Activated naive CD8-positive, alpha-beta T cell treated with anti-CD3 and anti-CD28 coated beads, Interleukin-2, amount 50 U/mL, for 16 hours (primary cell): Measurements from ENCODE around the gene ITPRID1.

ENCODE experiments used
- DNase-seq: peaks from one replicate; pipeline ENCODE4 v3.0.0-alpha.2; 2020; ENCODE audit warnings: low read depth, low spot score

Gene ITPRID1

GRCh38 chr7:31633894-31634494, 120.1 kb downstream of the ITPRID1 start:
- no peak for DNase-seq

DNA sequence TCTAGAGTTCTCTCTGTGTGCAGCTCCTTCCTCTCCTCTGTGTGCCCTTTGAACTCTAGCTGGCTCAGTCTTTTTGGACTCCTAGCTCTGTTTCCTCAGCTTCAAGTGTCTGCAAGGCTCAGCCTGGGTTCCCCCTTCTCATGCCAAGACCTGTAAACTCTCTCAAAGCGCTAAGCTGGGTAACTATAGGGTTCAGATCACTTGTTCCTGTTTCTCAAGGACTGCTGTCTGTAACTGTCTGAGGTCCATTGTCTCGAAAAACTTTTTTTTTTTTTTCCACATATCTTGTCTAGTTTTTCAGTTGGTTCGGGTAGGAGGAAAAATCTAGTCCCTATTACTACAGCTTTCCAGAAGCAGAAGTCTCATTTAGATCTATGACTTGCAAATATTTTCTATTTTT, 126.5 kb downstream of the ITPRID1 start:
- no peak for DNase-seq

- no peak for DNase-seq
Observed at GRCh38 chr7:31642681-31643115, 128.8 kb downstream of the ITPRID1 start.

DNA sequence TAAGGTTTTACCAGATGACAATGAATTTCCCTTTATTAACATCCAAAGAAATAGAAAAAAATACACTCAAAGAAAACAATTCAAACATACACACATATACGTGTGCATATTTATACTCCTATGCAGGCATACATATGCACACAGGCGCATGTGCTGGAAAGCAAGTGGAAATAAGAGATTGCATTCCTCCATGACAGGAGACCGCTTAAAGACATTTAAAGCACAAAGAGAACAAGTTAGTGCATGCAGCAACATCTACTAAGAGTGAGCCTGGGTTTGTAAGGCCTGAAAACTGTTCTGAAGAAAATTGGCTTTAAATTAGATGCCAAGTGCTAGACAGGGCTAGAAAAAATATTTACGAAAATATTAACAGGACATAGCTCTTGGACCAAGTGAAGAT, 133.1 kb downstream of the ITPRID1 start:
- no peak for DNase-seq

- no peak for DNase-seq
Observed at GRCh38 chr7:31647511-31647910, 133.6 kb downstream of the ITPRID1 start.

- DNase-seq = no peak
Observed at GRCh38 chr7:31648288-31648687, 134.4 kb downstream of the ITPRID1 start.

- no peak for DNase-seq
Observed at GRCh38 chr7:31648880-31649279, 135.0 kb downstream of the ITPRID1 start.

- no peak for DNase-seq
Observed at GRCh38 chr7:31651234-31652062, 137.6 kb downstream of the ITPRID1 start.

DNA sequence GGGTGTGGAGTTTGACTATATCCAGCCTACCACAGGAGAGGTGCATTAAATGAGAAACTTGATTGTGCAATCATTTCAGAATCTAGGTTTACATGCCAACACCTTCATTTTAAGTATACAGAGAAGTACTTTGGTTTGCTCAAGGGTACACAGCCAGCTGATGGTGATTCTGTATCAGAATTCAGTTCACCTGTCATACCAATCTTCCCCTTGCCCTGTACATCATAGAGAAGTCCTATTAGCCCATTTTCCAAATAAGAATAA, 138.1 kb downstream of the ITPRID1 start:
- DNase-seq = no peak

DNA sequence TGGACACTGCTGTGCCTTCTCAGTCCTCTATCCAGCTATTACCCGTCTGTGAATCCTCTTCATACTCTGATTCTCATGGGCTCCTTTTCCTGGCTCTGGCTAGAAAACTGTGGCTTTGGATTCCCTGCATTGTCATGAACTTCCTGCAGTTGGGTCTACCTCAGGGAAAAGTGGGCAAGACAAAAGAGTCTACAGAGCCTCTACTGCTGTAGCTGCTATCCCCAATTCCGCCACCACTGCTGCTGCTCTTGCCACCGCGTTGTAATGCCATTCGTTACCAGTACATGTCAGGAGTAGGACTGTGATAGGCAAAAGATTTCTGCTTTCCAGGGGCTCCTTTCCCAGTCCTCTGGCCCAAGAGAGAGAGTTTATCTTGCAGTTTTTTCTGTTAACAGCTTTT, 149.2 kb downstream of the ITPRID1 start:
- DNase-seq = no peak

- DNase-seq = no peak
Observed at GRCh38 chr7:31664890-31665289, 151.0 kb downstream of the ITPRID1 start.

DNA sequence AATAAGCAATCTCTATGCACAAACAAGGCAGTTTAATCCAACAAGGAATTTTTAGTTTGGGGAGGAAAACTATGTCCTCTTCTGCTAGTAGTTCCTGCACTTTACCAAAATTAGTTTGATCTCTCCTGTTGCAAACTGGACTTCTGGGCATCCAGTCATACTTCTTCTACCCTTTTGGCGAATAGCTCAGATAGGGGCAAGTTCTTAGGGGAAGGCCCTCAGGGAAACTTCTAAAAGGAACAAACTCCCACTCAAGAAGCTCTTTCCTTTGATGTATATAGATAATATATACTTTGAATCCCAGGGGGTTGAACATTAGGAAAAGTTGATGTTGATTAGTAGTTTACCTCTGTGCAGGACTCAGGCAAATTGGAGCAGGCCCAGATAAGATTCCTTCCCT, 151.7 kb downstream of the ITPRID1 start:
- DNase-seq = no peak

- DNase-seq = no peak
Observed at GRCh38 chr7:31669461-31669860, 155.6 kb downstream of the ITPRID1 start.

DNA sequence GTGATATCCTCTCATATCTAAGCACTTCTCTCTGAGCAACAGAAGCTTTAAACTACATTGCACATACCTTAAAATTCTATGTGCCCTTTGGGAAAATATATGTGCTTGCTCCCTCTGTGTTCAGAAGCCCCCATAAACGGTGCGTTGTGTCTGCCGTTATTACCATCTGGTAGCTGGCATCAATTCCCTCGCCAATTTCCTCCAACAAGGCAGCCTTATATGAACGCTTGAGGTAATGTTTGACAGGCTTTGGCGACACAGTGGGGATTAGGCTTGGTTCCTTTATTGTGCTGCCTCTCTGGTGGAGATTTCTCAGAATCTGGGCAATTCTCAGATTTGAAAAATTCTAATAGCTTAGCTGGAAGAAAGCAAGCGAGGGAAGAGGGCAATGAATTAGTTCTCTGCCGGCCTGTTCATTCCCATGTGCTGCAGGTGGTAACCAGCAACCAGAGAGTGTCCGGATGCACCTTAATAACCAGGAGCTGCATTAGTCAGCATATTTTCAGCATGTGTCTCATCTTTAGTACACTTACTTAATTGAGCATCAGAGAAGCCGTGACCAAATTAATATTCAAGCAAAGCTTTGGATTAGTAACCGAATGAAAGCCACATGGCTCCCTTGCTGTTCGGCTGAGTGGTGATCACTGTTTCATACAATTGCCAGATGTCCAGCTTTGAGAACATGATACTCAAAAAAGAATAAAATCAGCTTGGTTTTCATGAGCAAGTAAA, 165.8 kb downstream of the ITPRID1 start:
- DNase-seq = no peak

GRCh38 chr7:31683445-31684225, 169.7 kb downstream of the ITPRID1 start:
- DNase-seq = no peak

GRCh38 chr7:31687024-31687748, 173.3 kb downstream of the ITPRID1 start, which contains the start of gene PPP1R17:
TSS of gene PPP1R17 (plus strand) at chr7:31687215. CDS start at chr7:31692442, 5,227 bp downstream.
- no peak for DNase-seq

DNA sequence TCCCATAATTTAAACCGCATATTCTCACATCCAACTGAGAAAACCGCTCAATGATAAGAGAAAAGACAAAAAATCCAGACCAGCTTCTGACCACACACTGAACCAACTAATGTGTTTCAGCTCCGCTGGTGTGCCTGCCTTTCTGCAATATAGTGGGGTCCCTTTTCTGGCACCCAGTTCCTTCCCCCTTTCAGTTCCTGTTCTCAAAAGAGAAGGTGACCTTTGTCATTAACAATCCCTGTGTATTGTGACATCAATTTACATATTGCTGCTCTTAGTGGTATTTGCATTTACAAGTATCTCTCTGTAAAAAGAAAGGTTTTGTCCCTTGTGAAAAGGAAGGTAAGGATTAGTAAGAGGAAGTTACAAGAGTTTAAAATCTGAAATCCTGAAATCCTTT, 174.5 kb downstream of the ITPRID1 start:
- DNase-seq = no peak

DNA sequence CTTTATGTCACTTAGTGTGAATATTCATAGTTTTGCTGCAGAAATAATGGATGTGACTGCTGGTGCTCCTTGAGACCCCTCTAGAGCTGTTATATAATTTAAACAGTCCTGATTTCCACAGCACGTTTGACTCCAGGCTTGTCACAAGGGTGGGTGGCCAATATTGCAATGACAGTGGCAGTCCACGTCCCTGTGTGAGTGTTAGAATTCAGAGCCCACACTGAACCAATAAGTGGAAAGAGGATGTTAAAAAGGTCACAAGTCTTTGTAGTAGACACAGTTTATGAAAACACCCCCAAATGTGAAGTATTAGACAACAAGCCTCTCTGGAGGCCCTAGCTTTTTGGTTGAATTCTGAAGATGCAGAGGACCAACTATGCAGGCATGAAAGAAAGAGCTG, 175.1 kb downstream of the ITPRID1 start:
- no peak for DNase-seq

DNA sequence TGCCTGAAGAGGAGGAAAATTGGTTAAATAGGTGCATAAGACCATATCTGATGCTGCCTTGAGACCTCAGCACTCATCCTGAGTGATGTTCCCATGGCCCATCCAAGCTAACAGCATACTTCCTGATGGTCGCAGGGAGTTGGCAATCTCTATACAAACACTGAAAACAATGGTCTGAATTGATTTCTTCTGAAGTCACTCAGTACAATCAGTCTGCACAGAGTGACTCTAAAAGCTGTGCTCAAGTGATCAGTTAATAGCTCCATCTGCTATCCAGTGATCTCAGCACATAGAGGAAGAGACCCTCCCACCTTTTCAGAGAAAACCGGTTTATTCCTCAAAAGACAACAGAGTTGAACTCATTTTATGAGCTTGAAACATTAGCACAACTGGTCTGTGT, 177.0 kb downstream of the ITPRID1 start:
- DNase-seq = no peak

DNA sequence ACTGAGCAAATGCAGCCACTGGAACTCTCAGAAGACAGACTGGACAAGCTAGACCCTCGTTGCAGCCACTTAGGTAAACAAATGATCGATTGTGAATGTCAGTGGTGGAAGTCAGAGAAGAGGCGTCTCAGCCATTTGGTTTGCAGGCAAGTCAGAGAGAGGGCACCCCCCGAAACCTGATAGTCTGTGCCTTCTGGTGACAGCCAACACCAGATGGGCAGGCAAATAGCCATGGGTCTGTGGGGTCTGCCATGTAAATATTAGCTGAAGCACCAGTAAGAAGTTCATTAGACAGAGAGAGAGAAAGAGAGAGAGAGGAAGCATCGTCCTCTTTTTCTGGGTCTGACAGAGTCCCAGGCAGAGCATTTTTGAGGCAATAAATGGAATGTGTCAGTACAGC, 178.6 kb downstream of the ITPRID1 start:
- DNase-seq = no peak

DNA sequence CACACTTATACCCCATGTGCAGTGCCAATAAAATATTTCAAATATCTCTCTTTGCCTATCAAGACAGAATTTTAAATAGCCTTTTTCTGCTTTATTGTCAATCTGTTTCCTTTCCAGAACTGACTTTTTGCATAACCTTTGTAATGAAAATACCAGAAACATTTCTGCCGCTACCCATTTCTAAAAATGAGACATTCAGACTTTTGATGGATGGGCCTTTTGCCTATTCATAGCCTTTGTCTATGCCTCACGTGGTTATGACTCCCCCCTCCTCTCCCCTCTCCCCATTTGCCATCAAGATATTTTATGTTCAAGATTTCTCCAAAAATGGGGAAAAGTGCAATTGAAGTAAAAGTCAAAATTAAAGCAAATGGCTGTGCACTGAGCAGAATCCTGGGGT, 179.0 kb downstream of the ITPRID1 start:
- DNase-seq = no peak
